T-helper 22 cell (primary cell): ENCODE data around the gene TCEA2.

Experiments
- DNase-seq: peaks from one replicate; pipeline ENCODE4 v3.0.0-alpha.2; 2020; ENCODE audit warnings: low read depth

Gene TCEA2

DNA sequence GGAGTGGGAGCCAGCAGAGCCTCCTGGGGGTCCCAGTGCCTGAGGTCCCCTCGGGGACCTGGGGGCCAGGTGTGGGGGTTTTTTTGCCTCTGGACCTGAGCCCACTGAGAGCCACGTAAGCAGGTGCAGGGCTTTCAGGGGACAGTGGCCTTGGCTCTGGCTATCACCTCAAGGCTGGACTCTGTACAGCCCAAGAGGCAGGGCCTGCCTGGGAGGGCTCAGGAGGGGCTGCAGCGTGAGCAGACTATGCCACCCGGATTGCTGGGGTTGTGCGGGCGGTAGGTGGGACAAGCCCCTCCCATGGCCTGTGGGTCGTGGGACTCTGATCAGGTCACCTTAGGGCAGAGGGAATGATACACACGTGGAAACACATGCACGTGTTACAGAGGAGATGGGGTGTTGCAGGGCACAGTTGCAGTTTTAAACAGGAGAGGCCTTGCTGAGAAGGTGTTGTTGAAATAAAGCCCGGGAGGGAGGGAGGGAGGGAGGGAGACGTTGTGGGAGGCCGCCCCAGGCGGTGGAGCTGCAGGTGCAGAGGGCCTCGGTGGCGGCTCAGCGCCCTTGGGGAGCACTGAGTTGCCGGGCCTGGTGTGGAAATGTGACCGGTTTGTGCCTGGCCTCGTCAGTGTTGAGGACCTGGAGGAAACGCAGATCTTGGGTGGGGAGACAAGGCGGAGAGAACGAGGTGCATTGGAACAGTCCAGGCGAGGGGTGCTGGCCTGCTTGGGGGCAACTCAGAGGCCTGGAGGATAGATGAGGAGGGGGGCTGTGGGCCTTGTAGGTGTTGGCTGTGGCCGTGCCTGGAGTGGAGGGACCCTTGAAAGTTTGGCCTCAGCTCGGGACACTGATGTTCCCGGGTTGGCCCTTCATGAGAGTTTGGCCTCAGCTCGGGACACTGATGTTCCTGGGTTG, 2.3 kb downstream of the TCEA2 start:
- DNase-seq = no peak

DNA sequence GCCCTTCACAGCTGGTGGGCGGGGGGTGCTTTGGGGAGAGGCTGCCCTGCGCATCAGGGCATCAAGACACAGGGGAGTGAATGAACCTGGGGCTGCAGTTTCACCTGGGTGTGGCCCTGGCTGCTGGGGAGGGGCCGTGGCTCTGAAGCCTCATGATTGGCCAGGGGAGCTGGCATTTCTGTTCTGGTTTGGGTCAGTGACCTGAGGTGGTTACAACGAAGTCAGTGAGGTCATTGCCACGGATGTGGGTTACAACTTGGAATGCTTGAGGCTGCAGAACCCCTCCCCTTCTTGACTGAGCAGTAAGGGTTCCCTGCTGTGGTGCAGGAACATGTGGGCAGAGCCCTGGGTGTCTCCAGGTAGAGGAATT, 3.0 kb downstream of the TCEA2 start:
- DNase-seq = peak; percentile 48

DNA sequence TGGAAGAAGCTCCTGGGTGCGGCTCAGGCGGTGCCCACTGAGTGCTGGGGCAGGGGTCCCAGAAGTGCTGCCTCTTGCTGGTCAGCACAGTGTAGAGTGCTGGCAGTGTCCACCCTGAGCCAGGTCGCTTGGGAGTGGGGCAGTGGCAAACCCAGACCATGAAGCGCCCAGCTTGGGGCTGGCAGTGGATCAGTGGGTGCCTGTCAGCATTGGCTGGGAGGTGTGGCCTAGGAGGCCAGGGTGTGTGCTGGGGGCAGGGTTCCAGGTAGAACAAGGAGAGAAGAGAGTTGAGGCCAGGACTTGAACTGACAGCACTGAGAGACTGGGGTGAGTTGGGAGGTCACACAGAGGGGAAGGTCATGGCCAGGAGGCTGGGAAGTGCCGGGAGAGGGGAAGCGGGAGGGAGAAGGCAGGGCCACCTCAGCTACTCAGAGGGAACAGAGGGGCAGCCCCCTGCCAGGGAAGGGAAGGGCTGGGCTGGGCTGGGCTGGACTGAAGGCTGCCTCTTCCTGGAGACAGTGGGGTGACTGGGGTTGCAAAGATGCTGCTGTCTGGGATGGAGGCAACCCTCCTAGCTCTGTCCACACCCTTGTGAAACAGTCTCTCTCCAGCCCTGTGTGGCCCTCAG, 4.1 kb downstream of the TCEA2 start:
- DNase-seq = no peak

DNA sequence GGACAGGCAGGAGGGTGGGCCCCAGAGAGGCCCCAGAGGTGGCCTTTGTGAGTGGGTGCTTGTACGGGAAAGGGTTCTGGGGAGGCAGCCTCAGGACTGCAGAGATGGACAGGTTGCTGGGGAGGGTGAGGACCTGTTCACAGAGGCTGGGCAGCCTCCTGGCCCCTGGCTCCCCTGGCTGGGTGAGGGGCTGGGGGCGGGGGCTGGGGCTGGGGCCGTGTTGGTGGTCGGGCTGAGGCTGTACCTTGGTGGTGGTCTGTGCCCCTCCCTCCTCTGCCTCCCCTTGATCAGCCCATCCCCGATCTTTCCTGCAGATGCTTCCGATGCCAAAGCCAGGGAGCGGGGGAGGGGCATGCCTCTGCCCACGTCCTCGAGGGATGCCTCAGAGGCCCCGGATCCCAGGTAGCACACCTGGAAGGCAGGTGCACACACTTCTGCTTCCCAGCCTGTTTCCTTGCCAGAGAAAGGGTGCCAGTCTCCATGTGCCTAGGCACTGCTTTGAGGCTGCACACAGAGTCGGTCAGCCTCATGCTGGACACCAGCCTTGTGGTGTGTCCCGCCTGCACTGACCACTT, 4.8 kb downstream of the TCEA2 start:
- DNase-seq = no peak

DNA sequence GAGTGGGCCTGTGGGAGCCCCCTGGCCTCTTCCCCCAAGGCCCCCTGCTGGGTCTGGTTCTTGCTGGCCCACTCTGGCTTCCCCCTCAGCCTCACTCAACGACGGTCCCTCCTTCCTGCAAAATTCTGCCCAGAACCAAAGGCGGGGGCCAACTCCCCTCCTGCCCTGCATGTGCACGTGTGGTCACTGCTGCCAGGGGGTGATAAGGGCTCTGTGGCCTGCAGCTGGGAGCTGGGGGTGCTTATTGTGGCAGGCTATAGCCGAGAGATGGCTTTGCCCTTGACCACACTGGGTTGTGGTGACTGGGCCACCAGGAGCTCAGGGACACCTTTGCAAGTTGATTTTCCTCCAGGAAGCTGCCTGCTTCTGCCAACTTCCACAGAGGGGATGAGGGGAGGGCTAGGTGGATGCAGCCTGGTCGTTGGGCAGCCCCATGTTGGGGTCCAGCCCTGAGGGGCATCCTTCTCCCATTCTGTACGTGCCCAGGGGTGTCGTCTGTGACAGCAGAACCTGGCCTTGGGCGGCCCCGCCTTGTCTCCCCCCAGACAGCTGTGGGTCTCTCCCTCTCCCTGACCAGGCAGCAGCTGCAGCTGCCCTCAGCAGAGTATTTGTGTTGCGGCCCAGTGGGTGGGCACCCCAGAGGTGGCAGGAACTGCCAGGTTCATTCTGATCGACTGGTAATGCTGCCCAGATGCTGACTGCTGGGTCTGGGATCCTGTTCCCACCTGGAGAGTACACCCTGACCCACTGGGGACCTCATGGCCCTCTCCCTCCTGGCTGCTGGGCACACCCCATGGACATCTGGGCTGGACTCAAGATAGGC, 5.6 kb downstream of the TCEA2 start:
- DNase-seq = no peak

DNA sequence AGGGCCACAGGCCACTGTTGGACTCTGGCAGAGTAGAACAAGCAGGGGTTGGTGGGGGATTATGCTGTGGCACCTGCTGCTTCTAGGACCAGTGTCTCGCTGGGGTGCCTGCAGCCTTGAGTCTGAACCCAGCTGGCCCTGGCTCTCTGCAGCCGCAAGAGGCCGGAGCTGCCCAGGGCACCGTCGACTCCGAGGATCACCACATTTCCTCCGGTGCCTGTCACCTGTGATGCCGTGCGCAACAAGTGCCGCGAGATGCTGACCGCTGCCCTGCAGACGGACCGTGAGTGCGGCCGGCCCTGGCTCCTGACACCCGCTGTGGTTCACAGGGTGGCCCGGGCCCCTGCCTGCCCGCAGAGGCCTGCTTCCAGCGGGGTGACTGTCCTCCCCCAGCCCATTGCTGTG, 6.2 kb downstream of the TCEA2 start:
- no peak for DNase-seq

DNA sequence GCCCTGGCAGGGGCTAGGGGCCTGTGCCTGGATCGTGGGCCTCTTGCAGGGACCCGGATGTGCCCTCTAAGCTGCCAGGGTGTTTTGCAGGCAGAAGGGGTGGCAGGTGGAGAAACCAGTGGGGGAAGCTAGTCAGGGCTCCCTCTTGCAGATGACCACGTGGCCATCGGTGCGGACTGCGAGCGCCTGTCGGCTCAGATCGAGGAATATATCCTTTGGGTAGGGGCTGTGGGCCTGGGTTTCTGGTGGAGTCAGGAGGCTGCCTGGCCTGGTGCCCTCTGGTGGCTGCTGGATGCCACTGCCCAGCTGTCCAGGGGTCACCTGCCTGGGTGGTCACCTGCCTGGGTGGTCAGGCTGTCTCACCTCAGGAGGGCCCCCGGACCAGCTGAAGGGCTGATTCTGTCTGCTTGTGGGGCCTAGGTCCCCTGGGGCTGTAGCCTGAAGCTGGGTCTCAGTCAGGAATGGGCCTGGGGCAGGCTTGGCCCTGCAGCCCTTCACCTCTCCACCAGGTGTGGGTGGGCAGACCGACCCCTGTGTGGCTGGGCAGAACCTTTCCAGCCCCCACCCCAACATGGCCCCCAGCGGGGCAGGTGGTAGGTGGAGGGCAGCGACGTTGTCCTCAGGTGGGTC, 6.7 kb downstream of the TCEA2 start:
- DNase-seq = no peak

DNA sequence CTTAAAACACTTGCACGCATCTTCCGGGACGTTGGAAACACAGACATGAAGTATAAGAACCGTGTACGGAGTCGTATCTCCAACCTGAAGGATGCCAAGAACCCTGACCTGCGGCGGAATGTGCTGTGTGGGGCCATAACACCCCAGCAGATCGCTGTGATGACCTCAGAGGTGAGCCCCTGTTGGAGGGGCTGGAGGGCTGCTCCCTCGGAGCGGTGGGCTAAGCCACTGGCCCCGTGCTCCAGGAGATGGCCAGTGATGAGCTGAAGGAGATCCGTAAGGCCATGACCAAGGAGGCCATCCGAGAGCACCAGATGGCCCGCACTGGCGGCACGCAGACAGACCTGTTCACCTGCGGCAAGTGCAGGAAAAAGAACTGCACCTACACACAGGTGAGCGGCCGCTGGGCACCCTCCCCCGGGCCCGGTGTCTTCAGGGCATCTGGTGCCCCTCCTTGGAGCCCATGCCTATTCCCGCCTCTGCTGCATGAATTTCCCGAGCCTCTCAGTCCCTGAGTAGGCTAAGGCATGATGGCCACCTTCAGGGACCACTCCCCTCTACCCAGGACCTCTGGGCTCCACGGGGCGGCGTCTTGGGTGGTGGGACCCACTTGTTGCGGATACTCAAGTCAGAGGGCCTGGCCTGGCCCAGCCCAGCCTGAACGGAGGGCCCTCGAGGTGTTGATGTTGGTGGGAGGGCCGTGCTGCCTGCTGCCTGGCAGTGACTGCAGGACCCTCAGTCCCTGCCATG, 7.4 kb downstream of the TCEA2 start:
- no peak for DNase-seq

DNA sequence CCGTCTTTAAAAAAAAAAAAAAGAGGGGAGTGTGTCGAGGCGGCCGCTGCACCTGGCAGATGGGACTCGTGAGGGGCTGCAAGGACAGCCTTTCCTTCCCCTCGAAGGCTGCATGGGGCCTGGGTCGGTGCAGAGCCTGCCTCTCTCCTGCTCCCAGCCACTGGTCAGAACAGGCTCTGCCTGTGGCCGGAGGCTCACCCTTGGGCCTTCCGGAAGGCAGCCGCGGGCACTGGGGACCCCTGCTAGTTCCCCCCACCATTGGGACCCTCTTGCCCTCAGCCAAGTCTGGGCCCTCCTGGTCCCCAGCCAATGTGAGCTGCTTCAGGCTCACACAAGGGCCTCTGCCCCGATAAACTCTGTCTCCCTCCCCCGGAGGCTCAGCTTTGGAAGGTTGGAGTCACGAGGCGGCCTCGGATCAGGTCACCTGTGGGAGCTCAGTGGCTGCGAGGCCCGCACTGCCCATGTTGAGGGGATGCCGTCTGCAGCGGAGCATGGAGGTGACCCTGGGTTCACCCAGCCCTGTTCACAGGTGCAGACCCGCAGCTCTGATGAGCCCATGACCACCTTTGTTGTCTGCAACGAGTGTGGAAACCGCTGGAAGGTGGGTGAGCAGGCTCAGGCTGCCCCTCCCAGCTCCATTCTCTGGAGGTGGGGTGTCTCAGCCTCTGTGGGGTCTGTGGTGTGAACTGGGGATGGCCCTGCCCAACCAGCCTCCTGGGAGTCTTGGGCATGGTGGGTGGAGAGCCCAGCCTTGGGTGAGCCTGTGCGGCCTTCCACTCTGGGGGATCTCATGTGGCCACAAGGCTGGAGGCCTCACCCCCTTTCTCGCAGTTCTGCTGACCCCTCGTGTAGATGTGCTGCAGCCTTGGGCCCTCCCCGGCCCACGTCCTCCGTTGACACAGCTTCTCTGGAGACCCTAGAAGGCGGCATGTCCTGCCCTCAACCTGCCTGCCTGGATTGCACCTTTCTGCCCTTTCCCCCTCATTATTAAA, 8.6 kb downstream of the TCEA2 start:
- no peak for DNase-seq

DNA sequence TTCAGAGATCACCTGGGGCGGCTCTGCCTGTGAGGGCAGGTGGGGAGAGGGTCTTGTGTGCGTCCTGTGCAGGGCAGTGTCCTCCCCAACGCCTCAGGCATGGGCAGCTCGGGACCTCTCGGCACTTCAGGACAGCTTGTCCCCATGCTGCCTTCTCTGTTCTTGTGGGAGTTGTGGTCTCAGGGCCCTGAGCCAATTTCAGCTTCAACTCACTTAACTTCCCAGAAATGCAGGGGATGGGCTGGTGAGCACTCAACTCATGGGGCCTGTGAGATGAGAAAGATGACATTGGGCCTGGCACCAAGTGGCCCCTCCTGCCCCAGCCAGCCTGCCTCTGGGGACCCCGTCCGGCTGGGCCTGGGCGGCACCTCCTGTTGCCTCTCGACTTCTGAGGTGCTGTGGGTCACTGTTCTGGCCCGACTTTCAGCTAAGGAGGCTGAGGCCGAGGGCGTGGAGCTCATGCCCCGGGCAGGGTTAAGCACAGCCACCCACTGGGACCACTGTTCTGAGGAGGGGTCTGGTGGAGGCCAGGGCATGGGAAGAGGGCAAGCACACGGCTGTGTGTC, 9.6 kb downstream of the TCEA2 start:
- no peak for DNase-seq

DNA sequence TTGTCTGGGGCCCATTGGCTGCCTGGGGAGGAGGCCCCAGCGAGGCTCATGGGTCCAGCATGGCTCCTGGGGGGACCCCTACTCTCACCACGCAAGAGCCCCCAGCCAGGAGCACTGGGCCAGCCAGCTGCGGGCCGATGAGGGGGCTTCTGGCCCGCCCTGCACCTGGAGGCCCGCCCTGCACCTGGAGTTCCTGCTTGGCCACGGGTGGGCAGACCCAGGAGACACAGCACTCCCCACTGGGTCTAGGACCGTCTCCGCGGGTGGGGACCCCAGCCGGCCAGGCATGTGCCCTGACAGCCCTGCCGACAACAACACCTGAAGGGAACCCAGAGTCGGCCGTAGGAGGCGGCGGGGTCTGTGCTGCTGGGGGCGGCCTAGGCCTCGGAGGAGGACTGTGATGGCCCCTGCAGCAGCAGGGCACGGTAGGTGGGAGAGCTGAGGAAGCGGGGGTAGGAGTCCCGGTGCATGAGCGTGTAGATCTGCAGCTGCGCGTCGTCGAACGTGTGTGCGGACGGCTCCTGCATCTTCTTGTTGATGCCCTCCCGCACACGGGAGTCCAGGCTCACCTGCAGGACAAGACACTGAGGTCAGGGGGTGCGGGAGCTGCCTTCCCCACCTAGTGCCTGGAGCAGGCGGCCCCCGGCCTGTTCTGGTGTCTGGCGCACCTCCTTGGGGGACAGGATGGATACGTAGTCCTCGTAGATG, 10.6 kb downstream of the TCEA2 start:
- DNase-seq = no peak

DNA sequence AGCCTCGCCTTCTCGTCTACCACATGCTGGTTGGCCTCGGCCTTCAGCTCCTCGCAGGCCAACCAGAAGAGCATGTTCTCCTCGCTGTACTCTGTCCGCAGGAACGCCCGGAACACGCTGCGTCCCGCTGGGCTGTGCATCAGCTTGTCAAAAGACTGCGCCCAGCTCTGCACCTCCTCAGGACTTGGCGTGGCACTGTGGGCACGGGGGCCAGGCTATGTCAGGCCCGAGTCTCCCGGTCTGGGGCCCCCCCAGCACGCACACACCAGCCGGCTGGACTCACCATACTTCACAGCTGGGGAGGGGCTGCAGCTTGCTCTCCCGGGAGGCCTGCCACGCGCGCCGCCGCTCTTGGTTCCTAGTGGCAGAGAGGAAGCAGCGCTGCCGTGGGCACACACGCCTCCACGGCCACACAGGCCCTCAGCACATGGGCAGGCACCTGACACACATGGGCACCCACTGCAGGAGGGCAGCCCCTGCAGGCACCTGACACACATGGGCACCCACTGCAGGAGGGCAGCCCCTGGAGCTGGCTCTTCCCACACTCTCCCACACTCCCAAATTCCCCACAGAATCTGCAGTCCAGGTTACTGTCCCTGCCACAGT, 11.3 kb downstream of the TCEA2 start:
- DNase-seq = no peak

DNA sequence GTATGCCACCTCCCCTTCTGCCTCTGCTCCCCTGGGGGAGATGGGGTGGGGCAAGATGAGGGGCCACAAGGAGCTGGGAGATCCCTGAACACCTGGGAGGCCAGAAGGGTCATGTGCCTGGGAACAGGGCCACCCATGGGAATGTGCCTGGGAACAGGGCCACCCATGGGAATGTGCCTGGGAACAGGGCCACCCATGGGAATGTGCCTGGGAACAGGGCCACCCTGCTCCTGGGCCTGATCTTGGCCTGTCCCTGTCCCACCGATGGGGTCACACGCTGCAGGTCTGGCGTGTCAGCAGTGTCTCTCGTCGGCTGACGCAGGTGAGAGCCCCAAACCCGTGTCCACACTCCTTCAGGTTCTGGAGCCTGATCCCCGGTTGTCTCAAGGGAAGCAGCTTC, 12.0 kb downstream of the TCEA2 start:
- DNase-seq = no peak

DNA sequence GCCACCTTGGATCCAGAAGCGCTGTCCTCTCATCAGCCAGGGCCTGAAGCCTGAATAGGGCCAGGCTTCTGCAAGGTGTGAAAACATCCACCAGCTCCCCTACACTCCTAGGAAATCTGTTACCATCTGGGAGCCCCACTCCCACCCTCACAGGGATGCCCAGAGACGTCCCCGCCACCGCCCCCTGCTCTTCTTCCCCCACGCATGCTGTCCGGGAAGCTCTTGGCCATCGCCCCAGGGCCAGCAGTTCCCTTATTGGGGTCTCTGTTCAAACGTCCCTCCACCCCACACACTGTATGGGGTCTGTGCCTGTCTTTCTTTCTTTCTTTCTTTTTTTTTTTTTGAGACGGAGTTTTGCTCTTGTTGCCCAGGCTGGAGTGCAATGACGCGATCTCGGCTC, 12.6 kb downstream of the TCEA2 start:
- no peak for DNase-seq

DNA sequence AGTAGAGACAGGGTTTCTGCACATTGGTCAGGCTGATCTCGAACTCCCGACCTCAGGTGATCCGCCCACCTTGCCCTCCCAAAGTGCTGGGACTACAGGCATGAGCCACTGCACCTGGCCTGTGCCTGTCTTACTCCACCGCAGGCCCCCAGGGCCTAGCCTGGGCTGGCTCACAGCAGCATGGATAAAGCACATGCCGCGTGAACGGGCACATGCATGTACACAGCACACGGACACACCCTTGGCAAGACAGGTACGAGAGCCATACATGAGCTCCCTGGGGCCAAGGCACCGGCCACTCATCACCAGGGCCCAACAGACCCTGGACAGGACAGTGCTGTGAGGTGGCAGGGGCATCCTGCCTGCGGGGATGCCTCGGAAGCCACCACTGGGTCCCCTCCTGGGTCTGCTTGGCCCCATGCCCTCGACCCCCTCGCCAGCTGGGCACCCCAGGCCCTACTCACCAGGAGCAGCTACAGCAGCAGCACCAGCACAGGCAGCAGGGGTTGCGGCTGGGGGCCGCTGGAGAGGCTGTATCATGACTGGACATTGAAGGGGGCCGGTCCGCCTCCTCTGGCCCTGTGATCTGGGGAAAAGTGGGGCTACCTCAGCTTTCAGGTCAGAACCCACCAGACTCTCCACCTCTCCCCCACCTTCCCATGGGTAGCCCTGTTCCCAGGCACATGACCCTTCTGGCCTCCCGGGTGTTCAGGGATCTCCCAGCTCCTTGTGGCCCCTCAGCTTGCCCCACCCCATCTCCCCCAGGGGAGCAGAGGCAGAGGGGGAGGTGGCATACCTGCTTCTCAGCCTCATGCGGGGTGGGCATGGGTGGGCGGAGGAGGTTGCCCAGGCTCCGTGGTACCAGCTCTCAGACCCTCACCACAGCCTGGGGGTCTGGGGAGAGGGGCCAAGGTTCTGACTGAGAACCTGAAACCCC, 13.3 kb downstream of the TCEA2 start:
- DNase-seq = no peak

DNA sequence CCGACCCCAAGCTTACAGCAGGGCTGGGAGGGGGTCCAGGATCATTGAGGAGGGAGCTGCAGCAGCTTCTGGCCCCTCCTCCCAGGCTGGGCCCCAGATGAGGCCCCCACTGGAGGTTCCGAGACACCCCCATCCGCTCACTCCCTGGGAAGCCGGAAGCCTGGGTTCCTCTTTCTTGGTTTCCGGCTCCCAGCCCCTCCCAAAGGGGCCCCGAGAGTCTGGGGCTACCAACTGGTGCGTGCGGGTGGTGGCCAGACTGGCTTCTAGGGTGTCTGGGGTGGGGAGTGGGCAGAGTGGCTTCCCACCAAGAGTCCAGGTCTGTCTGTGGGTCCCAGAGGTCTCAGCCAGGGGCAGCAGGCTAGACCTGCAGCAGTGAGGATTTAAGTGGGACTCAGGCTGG, 14.1 kb downstream of the TCEA2 start:
- no peak for DNase-seq

DNA sequence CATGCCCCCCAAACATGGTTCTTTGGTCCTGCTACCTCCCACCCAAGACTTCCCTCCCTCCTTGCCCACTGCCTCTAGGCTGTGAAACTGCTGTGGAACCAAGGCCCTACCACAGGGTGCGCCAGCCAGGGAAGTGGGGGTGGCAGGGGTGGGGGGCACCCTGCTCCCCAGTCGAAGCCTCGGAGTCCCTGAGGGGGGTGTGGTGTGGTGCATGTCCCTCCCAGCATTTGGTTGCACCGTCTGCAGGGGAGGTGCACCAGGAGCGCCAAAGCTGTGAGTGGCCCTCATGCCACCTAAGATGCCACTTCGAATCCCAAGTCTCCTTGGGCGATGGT, 14.5 kb downstream of the TCEA2 start:
- no peak for DNase-seq
